Mononuclear cell (primary cell): ENCODE measurements around the gene METTL21A. TPM values are rescaled to one million over a fixed set of nuclear protein-coding genes. Genes with fewer than 3 reads are reported as not detected.

Experiments used
- total RNA-seq: library from RNA; depleted of rRNA; stranded (reverse); fragments of >200 nt; gene quantifications from one replicate; pipeline ENCODE4 v1.2.3, GENCODE V29; 2012

Gene METTL21A
- total RNA-seq, 1 donor = 13.2 TPM

Other genes starting within 250 kb of the METTL21A start
- 69.3 TPM for gene CREB1, start 95.4 kb downstream of the METTL21A start, total RNA-seq
- gene CCNYL1, start 86.2 kb upstream of the METTL21A start, total RNA-seq = 10.8 TPM
- gene FZD5, start 144.5 kb upstream of the METTL21A start, total RNA-seq = 0.42 TPM